Measurements from ENCODE around the gene FAM131A.
A peak's percentile ranks its signal among the peaks of the same experiment; 100 is the strongest.

The FAM131A gene

GRCh38 chr3:184379358-184380184 is 42.2 kb downstream of the FAM131A start, which contains the start of gene CHRD:
Gene CHRD, plus strand, starts transcription at chr3:184380054. Its CDS starts 265 bp downstream, at chr3:184380319.
- no peak for DNase-seq

DNA sequence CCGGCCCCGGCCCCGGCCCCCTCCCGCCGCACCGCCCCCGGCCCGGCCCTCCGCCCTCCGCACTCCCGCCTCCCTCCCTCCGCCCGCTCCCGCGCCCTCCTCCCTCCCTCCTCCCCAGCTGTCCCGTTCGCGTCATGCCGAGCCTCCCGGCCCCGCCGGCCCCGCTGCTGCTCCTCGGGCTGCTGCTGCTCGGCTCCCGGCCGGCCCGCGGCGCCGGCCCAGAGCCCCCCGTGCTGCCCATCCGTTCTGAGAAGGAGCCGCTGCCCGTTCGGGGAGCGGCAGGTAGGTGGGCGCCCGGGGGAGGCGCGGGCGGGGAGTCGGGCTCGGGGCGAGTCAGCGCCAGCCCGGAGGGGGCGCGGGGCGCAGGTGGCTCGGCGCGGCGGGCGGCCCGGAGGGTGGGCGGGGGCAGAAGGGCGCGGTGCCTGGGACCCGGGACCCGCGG is 42.8 kb downstream of the FAM131A start:
- peak; percentile 15 to 48 for DNase-seq

- no peak for DNase-seq
These were observed 43.3 kb downstream of the FAM131A start for GRCh38 chr3:184380627-184381260.

DNA sequence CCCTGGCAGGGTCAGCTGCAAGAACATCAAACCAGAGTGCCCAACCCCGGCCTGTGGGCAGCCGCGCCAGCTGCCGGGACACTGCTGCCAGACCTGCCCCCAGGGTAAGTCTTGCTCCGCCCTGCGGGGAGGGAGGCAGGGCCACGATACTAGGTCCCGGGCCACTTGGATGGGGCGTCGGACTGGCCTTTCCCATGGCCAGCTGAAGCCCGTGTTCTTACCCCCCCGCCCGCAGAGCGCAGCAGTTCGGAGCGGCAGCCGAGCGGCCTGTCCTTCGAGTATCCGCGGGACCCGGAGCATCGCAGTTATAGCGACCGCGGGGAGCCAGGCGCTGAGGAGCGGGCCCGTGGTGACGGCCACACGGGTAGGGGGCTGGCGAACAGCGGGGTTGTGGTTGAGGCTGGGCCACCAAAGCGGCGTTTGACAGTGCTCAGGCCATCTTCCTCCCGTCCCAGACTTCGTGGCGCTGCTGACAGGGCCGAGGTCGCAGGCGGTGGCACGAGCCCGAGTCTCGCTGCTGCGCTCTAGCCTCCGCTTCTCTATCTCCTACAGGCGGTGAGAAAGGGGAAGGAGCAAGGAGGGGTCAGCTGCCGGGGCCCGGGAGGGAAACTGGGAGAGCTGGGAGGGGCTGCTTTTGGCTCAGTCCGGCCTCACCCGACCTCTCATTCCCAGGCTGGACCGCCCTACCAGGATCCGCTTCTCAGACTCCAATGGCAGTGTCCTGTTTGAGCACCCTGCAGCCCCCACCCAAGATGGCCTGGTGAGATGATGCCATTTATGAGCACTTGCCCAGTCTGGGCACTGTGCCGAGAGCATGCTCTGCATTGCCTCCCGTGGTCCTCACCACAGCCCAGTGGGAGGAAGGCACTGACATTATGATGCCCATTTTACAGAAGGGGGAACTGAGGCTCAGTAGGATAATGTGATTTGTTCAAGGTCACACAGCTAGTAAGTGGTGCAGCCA is 44.1 kb downstream of the FAM131A start:
- peak in 1 of 2 experiments; percentile 49 for DNase-seq

DNA sequence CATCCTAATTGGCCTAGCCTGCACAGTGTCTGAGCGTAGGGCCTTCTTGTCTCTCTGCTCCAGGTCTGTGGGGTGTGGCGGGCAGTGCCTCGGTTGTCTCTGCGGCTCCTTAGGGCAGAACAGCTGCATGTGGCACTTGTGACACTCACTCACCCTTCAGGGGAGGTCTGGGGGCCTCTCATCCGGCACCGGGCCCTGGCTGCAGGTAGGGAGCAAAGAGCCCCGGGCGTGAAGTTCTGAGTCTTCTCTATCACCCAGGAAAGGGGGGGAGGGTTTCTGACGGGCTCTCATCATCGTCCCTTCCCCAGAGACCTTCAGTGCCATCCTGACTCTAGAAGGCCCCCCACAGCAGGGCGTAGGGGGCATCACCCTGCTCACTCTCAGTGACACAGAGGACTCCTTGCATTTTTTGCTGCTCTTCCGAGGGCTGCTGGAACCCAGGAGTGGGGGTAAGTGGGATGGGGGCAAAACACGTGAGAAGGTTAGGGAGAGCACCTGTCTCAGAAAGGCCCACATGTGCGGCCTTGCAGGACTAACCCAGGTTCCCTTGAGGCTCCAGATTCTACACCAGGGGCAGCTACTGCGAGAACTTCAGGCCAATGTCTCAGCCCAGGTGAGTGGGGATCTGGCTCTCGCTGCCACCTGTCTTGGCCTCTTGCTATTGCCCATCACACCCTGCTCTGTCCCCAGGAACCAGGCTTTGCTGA is 45.1 kb downstream of the FAM131A start:
- DNase-seq: no peak

DNA sequence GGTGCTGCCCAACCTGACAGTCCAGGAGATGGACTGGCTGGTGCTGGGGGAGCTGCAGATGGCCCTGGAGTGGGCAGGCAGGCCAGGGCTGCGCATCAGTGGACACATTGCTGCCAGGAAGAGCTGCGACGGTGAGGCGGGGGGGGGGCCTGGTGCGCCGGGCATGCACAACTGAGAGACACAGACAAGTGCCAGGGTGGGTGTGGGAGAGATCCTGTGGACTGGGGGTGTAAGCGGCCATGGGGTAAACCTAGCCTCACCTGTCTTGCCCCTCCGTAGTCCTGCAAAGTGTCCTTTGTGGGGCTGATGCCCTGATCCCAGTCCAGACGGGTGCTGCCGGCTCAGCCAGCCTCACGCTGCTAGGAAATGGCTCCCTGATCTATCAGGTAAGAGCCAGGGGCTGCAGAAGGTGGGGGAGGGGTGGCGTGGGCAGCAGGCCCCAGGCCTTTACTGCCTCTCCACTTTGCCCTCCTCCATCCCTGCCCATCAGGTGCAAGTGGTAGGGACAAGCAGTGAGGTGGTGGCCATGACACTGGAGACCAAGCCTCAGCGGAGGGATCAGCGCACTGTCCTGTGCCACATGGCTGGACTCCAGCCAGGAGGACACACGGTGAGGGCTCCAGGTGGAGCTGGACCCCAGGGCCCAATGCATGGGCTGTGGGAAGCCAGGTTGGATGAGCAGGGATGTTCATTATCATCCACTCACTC is 45.8 kb downstream of the FAM131A start:
- DNase-seq: no peak

- DNase-seq: no peak
These were observed 46.9 kb downstream of the FAM131A start for GRCh38 chr3:184384342-184384741.

DNA sequence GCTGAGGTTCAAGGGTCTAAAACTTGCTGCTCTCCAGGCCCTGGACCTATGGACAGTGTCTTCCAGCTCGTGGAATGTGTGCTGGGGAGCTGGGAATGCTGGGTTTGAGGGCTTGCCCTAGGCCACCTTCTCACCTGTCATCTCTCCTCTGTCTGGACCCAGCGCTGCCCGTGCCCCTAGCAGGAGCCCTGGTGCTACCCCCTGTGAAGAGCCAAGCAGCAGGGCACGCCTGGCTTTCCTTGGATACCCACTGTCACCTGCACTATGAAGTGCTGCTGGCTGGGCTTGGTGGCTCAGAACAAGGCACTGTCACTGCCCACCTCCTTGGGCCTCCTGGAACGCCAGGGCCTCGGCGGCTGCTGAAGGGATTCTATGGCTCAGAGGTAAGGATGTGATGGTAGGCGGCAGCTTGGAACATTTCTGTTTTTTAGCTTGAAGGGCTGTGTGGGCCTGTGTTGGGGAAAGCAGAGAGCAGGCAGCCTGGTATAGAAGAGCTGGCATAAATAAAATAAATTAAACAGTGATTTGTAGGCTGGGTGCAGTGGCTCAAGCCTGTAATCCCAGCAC is 47.5 kb downstream of the FAM131A start:
- no peak for DNase-seq

DNA sequence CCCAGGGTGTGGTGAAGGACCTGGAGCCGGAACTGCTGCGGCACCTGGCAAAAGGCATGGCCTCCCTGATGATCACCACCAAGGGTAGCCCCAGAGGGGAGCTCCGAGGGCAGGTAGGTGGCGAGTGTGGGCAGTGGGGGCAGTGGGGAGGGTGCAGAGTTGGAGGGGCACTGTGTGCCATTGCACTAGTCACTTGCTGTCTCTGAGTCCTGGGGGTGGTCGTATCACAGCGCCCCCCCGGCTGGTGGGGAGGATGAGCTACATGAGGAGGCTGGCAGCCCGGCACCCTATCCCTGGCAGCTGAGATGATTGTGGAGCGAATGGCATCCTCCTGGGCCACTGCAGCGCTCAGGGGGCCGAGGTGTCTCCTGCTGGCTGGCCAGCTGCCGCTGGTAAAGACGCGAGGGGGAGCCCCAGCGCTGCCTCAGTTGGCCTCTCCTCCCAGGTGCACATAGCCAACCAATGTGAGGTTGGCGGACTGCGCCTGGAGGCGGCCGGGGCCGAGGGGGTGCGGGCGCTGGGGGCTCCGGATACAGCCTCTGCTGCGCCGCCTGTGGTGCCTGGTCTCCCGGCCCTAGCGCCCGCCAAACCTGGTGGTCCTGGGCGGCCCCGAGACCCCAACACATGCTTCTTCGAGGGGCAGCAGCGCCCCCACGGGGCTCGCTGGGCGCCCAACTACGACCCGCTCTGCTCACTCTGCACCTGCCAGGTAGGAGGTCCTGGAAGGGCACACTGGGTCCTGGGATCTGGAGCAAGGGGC is 48.8 kb downstream of the FAM131A start:
- DNase-seq: no peak

GRCh38 chr3:184387174-184387714 is 49.8 kb downstream of the FAM131A start:
- no peak for DNase-seq

- DNase-seq: no peak
These were observed 51.0 kb downstream of the FAM131A start for GRCh38 chr3:184388164-184388935.

DNA sequence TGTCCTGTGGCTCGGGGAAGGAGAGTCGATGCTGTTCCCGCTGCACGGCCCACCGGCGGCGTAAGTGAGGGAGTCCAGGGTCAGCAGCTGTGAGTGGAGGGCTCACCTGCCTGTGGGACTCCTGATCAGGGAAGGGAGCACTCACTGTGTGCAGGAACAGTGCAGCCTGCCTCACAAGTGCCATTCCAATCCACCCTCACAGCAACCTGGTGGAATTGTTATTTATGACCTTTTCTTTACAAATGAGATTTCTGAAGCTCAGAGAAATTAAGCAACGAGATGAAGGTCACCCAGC is 51.5 kb downstream of the FAM131A start:
- DNase-seq: no peak

DNA sequence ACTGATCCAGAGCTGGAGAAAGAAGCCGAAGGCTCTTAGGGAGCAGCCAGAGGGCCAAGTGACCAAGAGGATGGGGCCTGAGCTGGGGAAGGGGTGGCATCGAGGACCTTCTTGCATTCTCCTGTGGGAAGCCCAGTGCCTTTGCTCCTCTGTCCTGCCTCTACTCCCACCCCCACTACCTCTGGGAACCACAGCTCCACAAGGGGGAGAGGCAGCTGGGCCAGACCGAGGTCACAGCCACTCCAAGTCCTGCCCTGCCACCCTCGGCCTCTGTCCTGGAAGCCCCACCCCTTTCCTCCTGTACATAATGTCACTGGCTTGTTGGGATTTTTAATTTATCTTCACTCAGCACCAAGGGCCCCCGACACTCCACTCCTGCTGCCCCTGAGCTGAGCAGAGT is 52.0 kb downstream of the FAM131A start:
- DNase-seq: no peak

GRCh38 chr3:184389935-184390528 is 52.6 kb downstream of the FAM131A start:
- no peak for DNase-seq

GRCh38 chr3:184391266-184391665 is 53.9 kb downstream of the FAM131A start:
- no peak for DNase-seq

DNA sequence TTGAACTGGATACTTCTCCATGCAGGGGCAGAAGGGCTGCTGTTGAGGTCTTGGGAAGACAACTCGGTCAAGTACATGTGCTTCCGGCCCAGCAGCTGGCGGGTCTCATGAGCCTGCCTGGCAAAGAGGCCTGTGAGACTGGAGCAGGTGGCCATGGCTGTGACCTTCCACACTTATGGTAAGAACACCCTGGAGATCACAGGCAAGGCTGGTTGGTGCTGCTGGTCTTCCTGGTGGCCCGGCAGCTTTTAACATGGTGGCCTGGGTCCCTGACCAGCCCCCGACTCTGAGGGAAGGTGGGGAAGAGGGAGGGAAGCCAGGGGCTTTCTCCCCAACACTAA is 57.9 kb downstream of the FAM131A start:
- no peak for DNase-seq
